ENCODE results near the gene KCNRG. TPM values are rescaled to one million over a fixed set of nuclear protein-coding genes. Genes with fewer than 3 reads are reported as not detected.

The KCNRG gene
- polyA plus RNA-seq, 1 experiment: 2.1 TPM

DNA sequence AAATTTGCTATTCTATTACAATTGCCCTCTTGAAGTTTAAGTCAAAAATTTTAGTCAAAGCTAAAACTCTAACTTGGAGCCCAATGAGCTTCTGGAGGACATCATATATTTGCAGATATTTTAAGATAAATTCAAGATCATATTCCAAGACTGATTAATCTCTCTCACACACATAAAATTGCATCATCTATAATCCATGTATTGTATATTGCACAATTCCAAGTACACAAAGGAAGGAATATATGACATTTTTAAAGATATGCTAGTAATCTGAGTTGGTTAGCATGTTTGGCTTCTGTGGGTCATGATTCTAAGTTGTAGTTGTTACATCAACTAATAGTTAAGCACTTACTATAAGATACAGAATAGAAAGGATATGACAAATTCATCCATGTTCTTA is 53.3 kb downstream of the KCNRG start:
- H3K27ac ChIP-seq (ENCODE audit: low read depth, low read length): no peak overlapping the region
- H3K27me3 ChIP-seq (ENCODE audit: control insufficient read depth, insufficient read depth, low read length): no peaks in the 10 kb centered on the region
- TF ChIP-seq, protein P1, sequence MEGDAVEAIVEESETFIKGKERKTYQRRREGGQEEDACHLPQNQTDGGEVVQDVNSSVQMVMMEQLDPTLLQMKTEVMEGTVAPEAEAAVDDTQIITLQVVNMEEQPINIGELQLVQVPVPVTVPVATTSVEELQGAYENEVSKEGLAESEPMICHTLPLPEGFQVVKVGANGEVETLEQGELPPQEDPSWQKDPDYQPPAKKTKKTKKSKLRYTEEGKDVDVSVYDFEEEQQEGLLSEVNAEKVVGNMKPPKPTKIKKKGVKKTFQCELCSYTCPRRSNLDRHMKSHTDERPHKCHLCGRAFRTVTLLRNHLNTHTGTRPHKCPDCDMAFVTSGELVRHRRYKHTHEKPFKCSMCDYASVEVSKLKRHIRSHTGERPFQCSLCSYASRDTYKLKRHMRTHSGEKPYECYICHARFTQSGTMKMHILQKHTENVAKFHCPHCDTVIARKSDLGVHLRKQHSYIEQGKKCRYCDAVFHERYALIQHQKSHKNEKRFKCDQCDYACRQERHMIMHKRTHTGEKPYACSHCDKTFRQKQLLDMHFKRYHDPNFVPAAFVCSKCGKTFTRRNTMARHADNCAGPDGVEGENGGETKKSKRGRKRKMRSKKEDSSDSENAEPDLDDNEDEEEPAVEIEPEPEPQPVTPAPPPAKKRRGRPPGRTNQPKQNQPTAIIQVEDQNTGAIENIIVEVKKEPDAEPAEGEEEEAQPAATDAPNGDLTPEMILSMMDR (IDR thresholded peaks at IDR 0.05; ENCODE audit: low read depth, low read length): no peak
- ChIA-PET CTCF (interaction anchor here (0.5 to 1.7 kb wide), 4 partner anchors 16 to 275 kb away, joined by 3 to 10 read pairs (median 4); partner anchors contain the start of gene TRIM13), POLR2A (interaction anchor here (1.1 to 1.5 kb wide), 2 partner anchors 13 to 71 kb away, joined by 5 to 6 read pairs; partner anchors contain the start of gene TRIM13)
- H3K9me3 ChIP-seq (ENCODE audit: control insufficient read depth, insufficient read depth, low read length): no peaks in the 10 kb centered on the region
- H3K4me3 ChIP-seq (ENCODE audit: low read depth, low read length): no peak overlapping the region
- DNase-seq (ENCODE audit: low read depth, low spot score): no peak

DNA sequence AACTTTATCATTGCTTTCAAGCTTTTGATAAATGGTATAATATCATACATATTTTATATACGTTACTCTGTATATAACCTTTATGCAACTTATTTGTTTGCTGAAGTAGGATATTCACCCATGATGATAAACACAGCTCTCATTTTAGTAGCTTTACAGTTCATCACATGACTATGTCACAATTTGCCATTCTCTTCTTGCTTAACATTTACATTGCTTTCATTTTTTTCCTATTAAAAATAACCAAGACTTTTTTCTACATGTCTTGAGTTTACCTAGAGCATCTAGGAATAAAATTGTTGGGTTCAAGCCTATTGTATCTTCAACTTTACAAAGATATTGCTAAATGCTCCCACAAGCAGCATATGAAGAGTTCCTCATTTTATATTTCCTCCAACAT is 54.0 kb downstream of the KCNRG start:
- no peaks in the 10 kb centered on the region for H3K9me3 ChIP-seq (ENCODE audit: control insufficient read depth, insufficient read depth, low read length)
- ChIA-PET CTCF (interaction anchor here (0.5 to 1.7 kb wide), 4 partner anchors 16 to 276 kb away, joined by 4 to 10 read pairs (median 5); partner anchors contain the start of gene TRIM13), POLR2A (interaction anchor here (1.1 to 1.5 kb wide), 2 partner anchors 12 to 72 kb away, joined by 5 to 6 read pairs; partner anchors contain the start of gene TRIM13)
- TF ChIP-seq, protein P1 (IDR thresholded peaks at IDR 0.05; ENCODE audit: low read depth, low read length): no peak
- no peak for DNase-seq (ENCODE audit: low read depth, low spot score)
- H3K4me3 ChIP-seq (ENCODE audit: low read depth, low read length): no peak overlapping the region
- no peak overlapping the region for H3K27ac ChIP-seq (ENCODE audit: low read depth, low read length)
- H3K27me3 ChIP-seq (ENCODE audit: control insufficient read depth, insufficient read depth, low read length): no peaks in the 10 kb centered on the region

DNA sequence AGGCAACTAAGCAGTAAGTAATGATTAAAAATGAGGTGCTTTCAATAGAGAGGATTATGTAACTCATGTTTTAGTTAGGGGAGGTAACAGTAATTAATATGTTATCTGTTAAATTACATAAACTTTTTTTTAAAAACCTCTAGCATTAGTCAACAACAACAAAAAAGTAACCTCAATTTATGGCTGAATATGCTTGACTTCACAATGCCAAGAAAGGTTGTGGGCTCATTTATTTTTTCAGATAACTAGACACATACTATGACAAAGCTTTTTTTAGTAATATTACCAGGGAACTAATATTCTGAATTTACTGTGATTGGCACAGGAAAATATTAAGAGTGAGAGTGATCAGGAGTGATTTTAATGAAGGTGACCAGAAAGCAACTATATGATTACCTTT is 54.9 kb downstream of the KCNRG start:
- no peak for DNase-seq (ENCODE audit: low read depth, low spot score)
- H3K4me3 ChIP-seq (ENCODE audit: low read depth, low read length): no peak overlapping the region
- TF ChIP-seq, protein P1 (IDR thresholded peaks at IDR 0.05; ENCODE audit: low read depth, low read length): no peak
- no peaks in the 10 kb centered on the region for H3K9me3 ChIP-seq (ENCODE audit: control insufficient read depth, insufficient read depth, low read length)
- POLR2A ChIA-PET: interaction anchor here (0.6 to 1.5 kb wide), 2 partner anchors 11 to 19 kb away, joined by 4 to 6 read pairs; no protein-coding TSS in a partner anchor
- H3K27ac ChIP-seq (ENCODE audit: low read depth, low read length): no peak overlapping the region
- CTCF ChIA-PET: interaction anchor here (1.2 to 1.7 kb wide), 2 partner anchors 15 to 73 kb away, joined by 5 to 10 read pairs; partner anchors contain the start of gene TRIM13
- no peaks in the 10 kb centered on the region for H3K27me3 ChIP-seq (ENCODE audit: control insufficient read depth, insufficient read depth, low read length)

Small RNA genes within 50 kb of the gene (small RNA-seq; reads per million reads assigned to genes)
- 202 reads per million, percentile 91 among the genes with 10 or more reads in this experiment for gene MIR16-1 (ENCODE audit: insufficient read length, low read depth)
- gene MIR3613 (ENCODE audit: insufficient read length, low read depth): 242 reads per million, percentile 92 among the genes with 10 or more reads in this experiment
- not detected for gene RF02105 (ENCODE audit: insufficient read length, low read depth)
- gene RF02106 (ENCODE audit: insufficient read length, low read depth): not detected
- not detected for gene RF02107 (ENCODE audit: insufficient read length, low read depth)
- not detected for gene RF02108 (ENCODE audit: insufficient read length, low read depth)

Other genes with a start within 250 kb of the KCNRG start
- 41.4 and 50.7 TPM in 2 replicates for gene KPNA3, start 222.8 kb upstream of the KCNRG start, polyA plus RNA-seq (2011; rRNA removed)
- gene SPRYD7, start 79.1 kb upstream of the KCNRG start, polyA plus RNA-seq (2011; rRNA removed): 6.4 and 8.0 TPM in 2 replicates
- 25.4 and 33.3 TPM in 2 replicates for gene TRIM13, start 18.4 kb upstream of the KCNRG start, polyA plus RNA-seq (2011; rRNA removed)

Data from AG04450 (cell line).